Neural cell (in vitro differentiated cells): ENCODE measurements around the gene DPYSL4. TPM values are rescaled to one million over a fixed set of nuclear protein-coding genes. Genes with fewer than 3 reads are reported as not detected.

Source experiments
- H2AFZ ChIP-seq: fragments of 200-600, 300-800 bp; sonication (generic), shearing (Covaris generic); 2 replicates; pipeline ENCODE4 v1.6.0; 2014; ENCODE audit warnings: low read depth, mild to moderate bottlenecking, antibody characterized with exemption, low read length, moderate library complexity
- H3F3A ChIP-seq: fragments of 200-600 bp; shearing (Covaris generic); 2 replicates; pipeline ENCODE4 v1.6.1; 2016; ENCODE audit warnings: mild to moderate bottlenecking, moderate library complexity, mixed read lengths, antibody characterized with exemption, low read length; ENCODE audit not compliant: insufficient read depth, poor library complexity, severe bottlenecking
- H3K27ac ChIP-seq: fragments of 200-600, 300-800 bp; sonication (generic), shearing (Covaris generic); 2 replicates; pipeline ENCODE4 v1.5.1; 2014; ENCODE audit warnings: mild to moderate bottlenecking, low read length, moderate library complexity
- H3K27me3 ChIP-seq: fragments of 300-800, 200-600 bp; sonication (generic), shearing (Covaris generic); 2 replicates; pipeline ENCODE4 v1.6.0; 2014; ENCODE audit warnings: mild to moderate bottlenecking, low read depth, low read length, moderate library complexity; ENCODE audit not compliant: insufficient read depth
- H3K36me3 ChIP-seq: fragments of 300-800, 200-600 bp; sonication (generic), shearing (Covaris generic); 2 replicates; pipeline ENCODE4 v1.5.1; 2014; ENCODE audit warnings: mild to moderate bottlenecking, antibody characterized with exemption, low read length, moderate library complexity; ENCODE audit not compliant: insufficient read depth
- H3K4me2 ChIP-seq: fragments of 300-800, 200-600 bp; sonication (generic), shearing (Covaris generic); 2 replicates; pipeline ENCODE4 v1.6.0; 2014; ENCODE audit warnings: mild to moderate bottlenecking, low read length
- H3K4me3 ChIP-seq: fragments of 300-800, 200-600 bp; sonication (generic), shearing (Covaris generic); 2 replicates; pipeline ENCODE4 v1.5.1; 2014; ENCODE audit warnings: mild to moderate bottlenecking, low read length, moderate library complexity
- H3K79me2 ChIP-seq: fragments of 200-600 bp; shearing (Covaris generic); replicated peaks from 2 replicates; pipeline ENCODE4 v1.6.0; 2014; ENCODE audit warnings: mild to moderate bottlenecking, low read length, moderate library complexity; ENCODE audit not compliant: insufficient read depth
- H3K9ac ChIP-seq: fragments of 300-800, 200-600 bp; sonication (generic), shearing (Covaris generic); 2 replicates; pipeline ENCODE4 v1.6.1; 2016; ENCODE audit warnings: mild to moderate bottlenecking, low read length, mixed read lengths
- H3K9me2 ChIP-seq: fragments of 200-600 bp; shearing (Covaris generic); 2 replicates; pipeline ENCODE4 v1.6.1; 2016; ENCODE audit warnings: mild to moderate bottlenecking, low read length, mixed read lengths; ENCODE audit not compliant: insufficient read depth
- H3K9me3 ChIP-seq: fragments of 200-600, 300-800 bp; sonication (generic), shearing (Covaris generic); 2 replicates; pipeline ENCODE4 v1.6.1; 2016; ENCODE audit warnings: mild to moderate bottlenecking, mixed run types, low read length, moderate library complexity, mixed read lengths
- H4K20me1 ChIP-seq: fragments of 200-600 bp; shearing (Covaris generic); 2 replicates; pipeline ENCODE4 v1.6.1; 2016; ENCODE audit warnings: mild to moderate bottlenecking, mixed run types; ENCODE audit not compliant: insufficient read depth
- EP300 ChIP-seq: fragments of 450-650 bp; conservative IDR thresholded peaks from 2 replicates; pipeline ENCODE4 v1.6.1; 2014; ENCODE audit warnings: antibody characterized with exemption, mild to moderate bottlenecking, moderate library complexity; ENCODE audit not compliant: poor library complexity, severe bottlenecking
- EZH2 ChIP-seq: fragments of 200-600, 300-800 bp; shearing (Covaris generic), sonication (generic); IDR thresholded peaks from 2 replicates; pipeline ENCODE4 v1.6.1; 2014; ENCODE audit warnings: antibody characterized with exemption, low read length, borderline replicate concordance, mild to moderate bottlenecking; ENCODE audit not compliant: insufficient read depth, poor library complexity, severe bottlenecking
- MXI1 ChIP-seq: fragments of 450-650 bp; conservative IDR thresholded peaks from 2 replicates; pipeline ENCODE4 v1.6.1; 2014; ENCODE audit warnings: antibody characterized with exemption, mild to moderate bottlenecking; ENCODE audit not compliant: poor library complexity, severe bottlenecking
- POLR2AphosphoS5 ChIP-seq: IDR thresholded peaks from 2 replicates; pipeline ENCODE4 v1.6.1; 2012
- RAD21 ChIP-seq: fragments of 450-650 bp; conservative IDR thresholded peaks from 2 replicates; pipeline ENCODE4 v1.6.1; 2014; ENCODE audit warnings: antibody characterized with exemption, mild to moderate bottlenecking, moderate library complexity
- SMC3 ChIP-seq: fragments of 450-650 bp; conservative IDR thresholded peaks from 2 replicates; pipeline ENCODE4 v1.6.1; 2014; ENCODE audit warnings: antibody characterized with exemption, mild to moderate bottlenecking, moderate library complexity; ENCODE audit not compliant: poor library complexity
- TAF1 ChIP-seq: IDR thresholded peaks from 2 replicates; pipeline ENCODE4 v1.6.1; 2012; ENCODE audit warnings: low read depth
- polyA plus RNA-seq: library from polyadenylated mRNA; depleted of rRNA; stranded (reverse); fragments of >200 nt; gene quantifications from 2 replicates; pipeline ENCODE4 v1.2.3, GENCODE V29; 2014
- TF ChIP-seq, protein P1 (sequence below): IDR thresholded peaks from 2 replicates; pipeline ENCODE4 v1.6.1; 2012; ENCODE audit warnings: borderline replicate concordance
- TF ChIP-seq, protein P2 (sequence below): fragments of 450-650 bp; IDR thresholded peaks from 2 replicates; pipeline ENCODE4 v1.5.1; 2014; ENCODE audit warnings: antibody characterized with exemption, mild to moderate bottlenecking, moderate library complexity; ENCODE audit not compliant: poor library complexity, severe bottlenecking

DPYSL4 gene
- polyA plus RNA-seq, 1 donor from 2014 or later: 116 TPM

DNA sequence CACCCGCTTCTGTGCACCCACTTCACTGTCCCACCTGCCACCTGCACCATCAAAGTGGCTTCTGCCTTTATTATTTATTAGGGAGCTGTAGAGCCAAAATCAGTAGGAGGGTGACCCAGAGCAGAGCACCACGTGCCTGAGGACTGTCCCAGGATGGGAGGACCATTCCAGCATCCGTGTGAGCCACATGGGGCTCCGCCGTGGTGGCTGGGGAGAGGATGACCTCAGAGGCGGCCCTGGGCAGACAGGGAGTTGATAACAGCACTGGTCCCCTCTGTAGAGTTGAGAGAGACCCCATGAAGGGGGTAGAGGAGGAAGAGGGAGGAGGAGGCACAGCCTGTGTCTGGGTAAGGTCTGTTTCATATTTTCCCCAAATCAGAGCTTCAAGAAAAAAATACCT is 8.7 kb upstream of the DPYSL4 start:
- H3K9me3 ChIP-seq: no peaks in the 10 kb centered on the region
- H3K79me2 ChIP-seq: no peaks in the 10 kb centered on the region
- no peak overlapping the region for H2AFZ ChIP-seq
- H3K9me2 ChIP-seq: no peaks in the 10 kb centered on the region
- no peaks in the 10 kb centered on the region for H3K27me3 ChIP-seq
- no peak overlapping the region for H3K4me2 ChIP-seq
- H3F3A ChIP-seq: no peaks in the 10 kb centered on the region
- H3K27ac ChIP-seq: no peak overlapping the region
- H3K9ac ChIP-seq: no peak overlapping the region
- H3K36me3 ChIP-seq: no peaks in the 10 kb centered on the region
- no peak for TF ChIP-seq EP300
- TF ChIP-seq, protein P1, sequence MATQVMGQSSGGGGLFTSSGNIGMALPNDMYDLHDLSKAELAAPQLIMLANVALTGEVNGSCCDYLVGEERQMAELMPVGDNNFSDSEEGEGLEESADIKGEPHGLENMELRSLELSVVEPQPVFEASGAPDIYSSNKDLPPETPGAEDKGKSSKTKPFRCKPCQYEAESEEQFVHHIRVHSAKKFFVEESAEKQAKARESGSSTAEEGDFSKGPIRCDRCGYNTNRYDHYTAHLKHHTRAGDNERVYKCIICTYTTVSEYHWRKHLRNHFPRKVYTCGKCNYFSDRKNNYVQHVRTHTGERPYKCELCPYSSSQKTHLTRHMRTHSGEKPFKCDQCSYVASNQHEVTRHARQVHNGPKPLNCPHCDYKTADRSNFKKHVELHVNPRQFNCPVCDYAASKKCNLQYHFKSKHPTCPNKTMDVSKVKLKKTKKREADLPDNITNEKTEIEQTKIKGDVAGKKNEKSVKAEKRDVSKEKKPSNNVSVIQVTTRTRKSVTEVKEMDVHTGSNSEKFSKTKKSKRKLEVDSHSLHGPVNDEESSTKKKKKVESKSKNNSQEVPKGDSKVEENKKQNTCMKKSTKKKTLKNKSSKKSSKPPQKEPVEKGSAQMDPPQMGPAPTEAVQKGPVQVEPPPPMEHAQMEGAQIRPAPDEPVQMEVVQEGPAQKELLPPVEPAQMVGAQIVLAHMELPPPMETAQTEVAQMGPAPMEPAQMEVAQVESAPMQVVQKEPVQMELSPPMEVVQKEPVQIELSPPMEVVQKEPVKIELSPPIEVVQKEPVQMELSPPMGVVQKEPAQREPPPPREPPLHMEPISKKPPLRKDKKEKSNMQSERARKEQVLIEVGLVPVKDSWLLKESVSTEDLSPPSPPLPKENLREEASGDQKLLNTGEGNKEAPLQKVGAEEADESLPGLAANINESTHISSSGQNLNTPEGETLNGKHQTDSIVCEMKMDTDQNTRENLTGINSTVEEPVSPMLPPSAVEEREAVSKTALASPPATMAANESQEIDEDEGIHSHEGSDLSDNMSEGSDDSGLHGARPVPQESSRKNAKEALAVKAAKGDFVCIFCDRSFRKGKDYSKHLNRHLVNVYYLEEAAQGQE: no peak
- TF ChIP-seq, protein P2, sequence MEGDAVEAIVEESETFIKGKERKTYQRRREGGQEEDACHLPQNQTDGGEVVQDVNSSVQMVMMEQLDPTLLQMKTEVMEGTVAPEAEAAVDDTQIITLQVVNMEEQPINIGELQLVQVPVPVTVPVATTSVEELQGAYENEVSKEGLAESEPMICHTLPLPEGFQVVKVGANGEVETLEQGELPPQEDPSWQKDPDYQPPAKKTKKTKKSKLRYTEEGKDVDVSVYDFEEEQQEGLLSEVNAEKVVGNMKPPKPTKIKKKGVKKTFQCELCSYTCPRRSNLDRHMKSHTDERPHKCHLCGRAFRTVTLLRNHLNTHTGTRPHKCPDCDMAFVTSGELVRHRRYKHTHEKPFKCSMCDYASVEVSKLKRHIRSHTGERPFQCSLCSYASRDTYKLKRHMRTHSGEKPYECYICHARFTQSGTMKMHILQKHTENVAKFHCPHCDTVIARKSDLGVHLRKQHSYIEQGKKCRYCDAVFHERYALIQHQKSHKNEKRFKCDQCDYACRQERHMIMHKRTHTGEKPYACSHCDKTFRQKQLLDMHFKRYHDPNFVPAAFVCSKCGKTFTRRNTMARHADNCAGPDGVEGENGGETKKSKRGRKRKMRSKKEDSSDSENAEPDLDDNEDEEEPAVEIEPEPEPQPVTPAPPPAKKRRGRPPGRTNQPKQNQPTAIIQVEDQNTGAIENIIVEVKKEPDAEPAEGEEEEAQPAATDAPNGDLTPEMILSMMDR: no peak
- TF ChIP-seq RAD21: no peak
- TF ChIP-seq MXI1: no peak
- no peak for TF ChIP-seq TAF1
- no peak for TF ChIP-seq EZH2
- no peak for TF ChIP-seq SMC3
- no peak for TF ChIP-seq POLR2AphosphoS5
- H3K4me3 ChIP-seq: no peak overlapping the region
- no peaks in the 10 kb centered on the region for H4K20me1 ChIP-seq

DNA sequence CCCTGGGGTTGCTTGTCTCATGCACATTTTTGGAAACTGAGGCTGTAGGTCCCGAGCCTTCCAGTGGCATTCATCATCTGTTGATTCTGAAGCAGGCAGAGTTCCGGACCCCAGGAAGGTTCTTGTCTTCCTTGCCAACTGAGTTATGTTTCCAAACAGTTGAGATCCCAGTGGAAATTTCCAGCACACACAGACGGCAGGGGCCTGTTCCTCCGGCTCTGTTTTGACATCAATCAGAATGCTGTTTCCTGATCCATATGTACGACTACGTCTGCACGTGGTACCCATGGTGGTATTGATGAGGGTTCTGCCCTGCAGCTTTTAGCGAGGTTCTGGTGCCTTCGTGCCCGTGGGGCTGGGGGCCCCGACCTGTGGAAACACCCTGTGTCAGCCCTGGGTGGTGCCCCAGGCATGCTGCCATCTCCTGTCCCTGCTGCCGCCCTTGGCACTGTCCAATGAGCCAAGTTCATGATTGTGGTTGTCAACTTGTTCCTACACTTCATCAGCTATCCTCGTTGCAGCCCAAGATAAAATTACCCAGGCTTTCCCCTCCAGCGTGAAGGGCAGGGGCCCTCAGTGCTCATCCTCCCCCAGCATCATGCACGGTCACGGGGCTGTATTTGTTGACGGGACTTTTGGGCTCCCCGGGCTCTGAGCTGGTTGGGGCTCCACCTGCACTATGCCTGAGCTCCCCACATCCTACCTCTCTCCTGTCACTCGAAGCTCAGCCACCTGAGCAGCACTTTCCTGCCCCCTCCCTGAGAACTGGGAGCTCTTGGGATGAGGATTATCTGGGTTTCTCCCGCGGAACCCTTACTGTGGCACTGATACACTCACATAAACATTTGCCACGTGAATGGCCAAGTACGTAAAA is 7.8 kb upstream of the DPYSL4 start:
- Histone ChIP-seq H3K36me3 (no peaks in the 10 kb centered on the region), H3K9me3 (no peaks in the 10 kb centered on the region), H2AFZ (no peak overlapping the region), H3K4me3 (no peak overlapping the region), H4K20me1 (no peaks in the 10 kb centered on the region), H3K9ac (no peak overlapping the region), H3K9me2 (no peaks in the 10 kb centered on the region), H3K4me2 (no peak overlapping the region), H3K79me2 (no peaks in the 10 kb centered on the region), H3K27me3 (peaks cover 4% of the 10 kb centered on the region), H3K27ac (no peak overlapping the region), H3F3A (no peaks in the 10 kb centered on the region)
- TF ChIP-seq SMC3 (no peak), POLR2AphosphoS5 (no peak), EP300 (no peak), TAF1 (no peak), MXI1 (no peak), EZH2 (no peak), RAD21 (no peak)
- TF ChIP-seq, protein P1: no peak
- TF ChIP-seq, protein P2: no peak
